GM12873 (cell line): ENCODE data around the gene ADGRG1.

Source experiments
- TF ChIP-seq, protein P1 (sequence below): IDR thresholded peaks from 2 replicates; pipeline ENCODE4 v1.5.1; 2012; ENCODE audit warnings: low read depth, mild to moderate bottlenecking, moderate library complexity, low read length, control low read depth; ENCODE audit not compliant: insufficient read depth; ENCODE audit errors: missing control alignments

The ADGRG1 gene

DNA sequence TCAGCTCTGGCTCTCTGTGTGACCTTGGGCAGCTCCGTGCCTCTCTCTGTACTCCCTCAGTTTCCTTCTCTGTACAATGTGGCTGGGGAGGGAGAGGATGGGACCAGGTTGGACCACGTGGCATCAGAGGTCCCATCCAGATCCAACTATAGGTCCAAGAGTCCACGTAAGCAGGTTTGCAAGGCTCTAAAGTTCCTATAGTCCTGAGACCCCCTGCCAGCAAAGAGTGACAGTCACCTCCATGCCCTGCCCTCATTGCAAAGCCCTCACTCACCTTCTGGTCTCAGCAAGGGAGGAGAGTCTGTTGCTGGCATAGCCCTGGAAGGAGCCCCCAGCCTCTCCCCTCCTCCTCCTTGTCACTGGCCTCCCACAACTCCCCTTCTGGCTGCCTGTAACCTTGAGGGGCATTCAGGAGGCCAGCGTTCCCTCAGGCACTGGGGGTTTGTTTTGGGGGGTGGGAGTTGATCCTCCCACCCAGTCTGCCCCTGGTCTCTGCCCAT is 60.1 kb downstream of the ADGRG1 start:
- TF ChIP-seq, protein P1, sequence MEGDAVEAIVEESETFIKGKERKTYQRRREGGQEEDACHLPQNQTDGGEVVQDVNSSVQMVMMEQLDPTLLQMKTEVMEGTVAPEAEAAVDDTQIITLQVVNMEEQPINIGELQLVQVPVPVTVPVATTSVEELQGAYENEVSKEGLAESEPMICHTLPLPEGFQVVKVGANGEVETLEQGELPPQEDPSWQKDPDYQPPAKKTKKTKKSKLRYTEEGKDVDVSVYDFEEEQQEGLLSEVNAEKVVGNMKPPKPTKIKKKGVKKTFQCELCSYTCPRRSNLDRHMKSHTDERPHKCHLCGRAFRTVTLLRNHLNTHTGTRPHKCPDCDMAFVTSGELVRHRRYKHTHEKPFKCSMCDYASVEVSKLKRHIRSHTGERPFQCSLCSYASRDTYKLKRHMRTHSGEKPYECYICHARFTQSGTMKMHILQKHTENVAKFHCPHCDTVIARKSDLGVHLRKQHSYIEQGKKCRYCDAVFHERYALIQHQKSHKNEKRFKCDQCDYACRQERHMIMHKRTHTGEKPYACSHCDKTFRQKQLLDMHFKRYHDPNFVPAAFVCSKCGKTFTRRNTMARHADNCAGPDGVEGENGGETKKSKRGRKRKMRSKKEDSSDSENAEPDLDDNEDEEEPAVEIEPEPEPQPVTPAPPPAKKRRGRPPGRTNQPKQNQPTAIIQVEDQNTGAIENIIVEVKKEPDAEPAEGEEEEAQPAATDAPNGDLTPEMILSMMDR, result no peak

DNA sequence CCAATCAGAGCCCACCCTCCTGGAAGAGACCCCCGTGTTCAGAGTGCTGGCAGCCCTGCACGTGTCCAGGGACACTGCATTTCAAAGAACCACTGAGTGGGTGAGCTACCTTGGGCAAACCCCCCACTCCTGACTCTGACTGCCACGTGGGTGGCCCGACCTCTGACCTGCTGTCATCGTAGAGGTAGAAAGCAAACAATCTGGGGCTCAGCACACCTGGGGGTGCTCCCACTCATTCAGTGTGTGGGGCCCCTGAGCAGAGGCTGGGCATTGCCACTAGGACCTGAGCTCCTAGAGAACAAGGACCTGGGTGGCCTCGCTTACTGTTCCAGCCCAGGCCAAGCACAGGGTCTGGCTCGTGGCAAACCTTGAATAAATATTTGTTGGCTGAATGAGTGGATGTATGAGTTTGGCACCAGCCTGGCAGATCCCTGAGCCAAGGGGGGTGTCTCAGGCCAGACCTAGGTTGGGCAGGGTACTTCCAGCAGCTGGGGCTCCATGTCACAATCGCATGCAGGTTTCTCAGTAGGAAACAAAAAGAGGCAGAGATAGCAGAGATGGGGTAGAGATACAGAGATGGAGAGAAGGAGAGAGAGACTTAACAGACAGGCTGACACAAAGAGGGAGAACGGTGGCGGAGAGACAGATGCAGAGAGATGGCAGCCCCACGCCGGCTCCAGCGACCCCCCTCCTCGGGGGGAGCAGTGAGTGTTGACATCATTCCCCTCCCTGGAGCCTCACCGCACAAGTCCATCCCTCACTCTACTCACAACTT is 60.7 kb downstream of the ADGRG1 start:
- TF ChIP-seq, protein P1, result no peak

DNA sequence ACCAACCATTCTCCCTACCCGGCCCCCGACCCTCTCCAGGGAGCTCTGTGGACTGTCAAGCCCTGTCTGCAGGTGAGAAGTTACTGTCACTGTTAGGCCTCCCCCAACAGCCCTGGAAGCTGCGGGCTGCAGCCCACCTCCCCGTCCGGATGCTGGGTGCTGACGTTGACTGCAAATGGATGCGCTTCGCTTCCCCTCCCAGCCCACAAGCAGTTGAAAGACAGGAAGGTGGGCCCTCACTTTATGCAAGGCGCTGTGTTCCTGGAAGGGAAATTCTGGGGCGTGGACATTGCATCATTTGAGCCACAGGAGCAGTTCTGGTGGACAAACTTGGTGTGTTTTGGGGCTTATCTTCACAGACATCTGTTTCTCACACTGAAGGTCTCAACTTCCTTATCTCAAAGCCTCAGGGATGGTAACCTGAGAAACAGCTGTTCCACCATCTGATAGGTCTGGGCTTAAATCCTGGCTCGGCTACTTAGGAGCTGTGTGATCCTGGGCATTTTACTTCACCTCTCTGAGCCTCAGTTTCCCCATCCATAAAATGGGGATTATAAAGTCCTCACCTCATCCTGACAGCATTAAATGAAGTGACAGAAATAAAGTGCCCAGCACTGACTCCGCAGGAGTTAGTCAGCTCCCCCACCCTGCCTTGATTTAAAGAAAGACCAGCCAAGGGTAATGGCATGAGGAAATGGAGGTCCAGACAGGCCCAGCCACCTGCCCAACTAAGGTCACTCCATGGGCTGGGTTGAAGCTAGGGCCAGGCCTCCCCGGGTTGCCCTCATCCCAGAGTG is 61.5 kb downstream of the ADGRG1 start:
- TF ChIP-seq, protein P1, result no peak

DNA sequence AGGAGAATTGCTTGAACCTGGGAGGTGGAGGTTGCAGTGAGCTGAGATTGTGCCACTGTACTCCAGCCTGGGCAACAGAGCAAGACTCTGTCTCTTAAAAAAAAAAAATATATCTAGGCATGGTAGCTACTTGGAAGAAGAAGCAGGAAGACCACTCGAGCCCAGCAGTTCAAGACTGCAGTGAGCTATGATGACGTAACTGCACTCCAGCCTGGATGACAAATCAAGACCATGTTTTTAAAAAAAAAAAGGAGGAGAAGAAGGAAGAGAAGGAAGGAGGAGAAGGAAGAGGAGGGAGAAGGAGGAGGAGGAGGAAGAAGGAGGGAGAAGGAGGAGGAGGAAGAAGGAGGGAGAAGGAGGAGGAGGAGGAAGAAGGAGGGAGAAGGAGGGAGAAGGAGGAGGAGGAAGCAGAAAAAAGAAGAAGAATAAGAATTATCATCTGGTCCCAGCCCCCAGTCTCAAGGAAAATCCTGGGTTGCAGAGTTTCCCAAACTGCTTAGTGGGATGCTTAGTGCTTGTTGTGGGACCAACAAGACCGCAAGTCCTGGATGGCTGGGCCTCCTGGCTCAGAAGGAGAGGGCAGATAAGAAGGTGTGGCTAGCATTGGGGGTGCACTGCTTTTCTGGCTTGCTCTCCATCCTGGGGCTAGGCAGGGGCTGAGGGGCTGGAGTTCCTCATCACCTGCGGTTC is 62.5 kb downstream of the ADGRG1 start:
- TF ChIP-seq, protein P1, result no peak

DNA sequence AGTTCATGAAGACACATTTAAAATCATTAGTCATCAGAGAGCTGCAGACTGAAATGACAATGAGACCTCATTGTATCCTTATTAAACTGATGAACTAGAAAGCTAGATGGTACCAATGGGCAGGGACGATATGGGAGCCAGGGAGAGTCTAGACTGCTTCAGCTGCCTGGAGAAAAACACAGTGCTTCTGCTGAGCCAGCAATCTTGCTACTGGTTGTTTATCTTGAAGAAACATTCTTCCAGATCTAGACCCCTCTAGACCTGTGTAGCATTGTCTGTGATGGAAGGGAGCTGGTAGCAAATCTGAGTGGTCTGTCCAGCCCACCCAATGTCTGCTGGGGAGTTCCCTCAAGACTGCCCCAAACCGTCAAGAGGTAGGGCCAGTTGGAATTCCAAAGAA is 64.2 kb downstream of the ADGRG1 start:
- TF ChIP-seq, protein P1, result no peak

DNA sequence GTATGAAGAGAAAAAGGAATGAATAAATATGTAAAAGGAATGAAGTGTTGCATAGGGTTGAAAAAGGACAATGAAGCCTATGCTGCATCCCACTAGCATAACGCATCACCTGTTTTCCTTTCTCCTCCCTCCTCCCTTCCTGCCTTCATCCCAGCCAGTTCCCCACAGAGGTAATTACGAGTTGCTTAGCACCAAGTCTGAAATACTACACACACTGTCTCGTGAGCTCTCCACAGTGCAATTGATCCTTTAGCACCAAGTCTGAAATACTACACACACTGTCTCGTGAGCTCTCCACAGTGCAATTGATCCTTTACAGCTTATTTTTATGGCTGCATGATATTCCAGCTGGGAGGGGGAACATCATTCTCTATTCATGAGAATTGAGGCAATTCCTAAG is 65.1 kb downstream of the ADGRG1 start:
- TF ChIP-seq, protein P1, result no peak
